Retinal pigment epithelial cell (primary cell): ENCODE measurements around the gene AOPEP.

Experiments
- DNase-seq: peaks from one replicate; pipeline ENCODE4 v3.0.0-alpha.2; 2010; ENCODE audit warnings: low read depth
- H3K4me3 ChIP-seq: 2 replicates; pipeline ENCODE4 v1.5.1; 2011; ENCODE audit warnings: mild to moderate bottlenecking, low read length, control low read depth, moderate library complexity
- CTCF ChIP-seq: conservative IDR thresholded peaks from 2 replicates; pipeline ENCODE4 v1.5.1; 2011; ENCODE audit warnings: low read depth, low read length, control low read depth, inconsistent platforms

The AOPEP gene, protein sequence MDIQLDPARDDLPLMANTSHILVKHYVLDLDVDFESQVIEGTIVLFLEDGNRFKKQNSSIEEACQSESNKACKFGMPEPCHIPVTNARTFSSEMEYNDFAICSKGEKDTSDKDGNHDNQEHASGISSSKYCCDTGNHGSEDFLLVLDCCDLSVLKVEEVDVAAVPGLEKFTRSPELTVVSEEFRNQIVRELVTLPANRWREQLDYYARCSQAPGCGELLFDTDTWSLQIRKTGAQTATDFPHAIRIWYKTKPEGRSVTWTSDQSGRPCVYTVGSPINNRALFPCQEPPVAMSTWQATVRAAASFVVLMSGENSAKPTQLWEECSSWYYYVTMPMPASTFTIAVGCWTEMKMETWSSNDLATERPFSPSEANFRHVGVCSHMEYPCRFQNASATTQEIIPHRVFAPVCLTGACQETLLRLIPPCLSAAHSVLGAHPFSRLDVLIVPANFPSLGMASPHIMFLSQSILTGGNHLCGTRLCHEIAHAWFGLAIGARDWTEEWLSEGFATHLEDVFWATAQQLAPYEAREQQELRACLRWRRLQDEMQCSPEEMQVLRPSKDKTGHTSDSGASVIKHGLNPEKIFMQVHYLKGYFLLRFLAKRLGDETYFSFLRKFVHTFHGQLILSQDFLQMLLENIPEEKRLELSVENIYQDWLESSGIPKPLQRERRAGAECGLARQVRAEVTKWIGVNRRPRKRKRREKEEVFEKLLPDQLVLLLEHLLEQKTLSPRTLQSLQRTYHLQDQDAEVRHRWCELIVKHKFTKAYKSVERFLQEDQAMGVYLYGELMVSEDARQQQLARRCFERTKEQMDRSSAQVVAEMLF

GRCh38 chr9:94726495-94727191 is at the start of gene AOPEP:
Gene AOPEP, plus strand, starts transcription at chr9:94726699. Its CDS starts 33,085 bp downstream, at chr9:94759784.
- no peak for TF ChIP-seq CTCF
- peak; percentile 75 for DNase-seq
- peak within 1 kb of the TSS; percentile 94 for H3K4me3 ChIP-seq

DNA sequence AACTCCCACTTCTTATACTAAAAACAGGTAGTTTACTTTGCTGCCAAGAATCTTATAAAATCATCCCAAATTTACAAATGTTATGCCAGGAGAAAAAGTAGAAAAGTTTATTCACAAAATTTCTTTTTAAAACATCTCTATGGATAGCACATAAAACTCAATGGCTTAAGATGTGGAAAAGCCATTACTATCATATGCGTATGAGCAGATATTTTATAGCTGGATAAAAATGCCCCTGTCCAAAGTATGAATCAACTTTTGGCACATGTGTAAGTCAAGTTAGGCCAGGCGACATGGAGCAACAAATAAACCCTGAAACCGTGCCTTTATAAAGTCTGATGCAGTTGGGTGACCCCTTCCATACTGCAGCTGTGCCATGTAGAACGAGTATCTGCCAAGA is 48.6 kb upstream of the AOPEP start:
- no peak for DNase-seq

GRCh38 chr9:94679587-94679986 is 46.9 kb upstream of the AOPEP start:
- no peak for TF ChIP-seq CTCF
- H3K4me3 ChIP-seq = no peak overlapping the region
- DNase-seq = no peak

More for the DNA sequence above, 48.6 kb upstream of the AOPEP start:
- no peak for TF ChIP-seq CTCF
- no peak overlapping the region for H3K4me3 ChIP-seq

- no peak for DNase-seq
- TF ChIP-seq CTCF = no peak
- no peak overlapping the region for H3K4me3 ChIP-seq
These were observed 46.5 kb upstream of the AOPEP start for GRCh38 chr9:94680020-94680419.

DNA sequence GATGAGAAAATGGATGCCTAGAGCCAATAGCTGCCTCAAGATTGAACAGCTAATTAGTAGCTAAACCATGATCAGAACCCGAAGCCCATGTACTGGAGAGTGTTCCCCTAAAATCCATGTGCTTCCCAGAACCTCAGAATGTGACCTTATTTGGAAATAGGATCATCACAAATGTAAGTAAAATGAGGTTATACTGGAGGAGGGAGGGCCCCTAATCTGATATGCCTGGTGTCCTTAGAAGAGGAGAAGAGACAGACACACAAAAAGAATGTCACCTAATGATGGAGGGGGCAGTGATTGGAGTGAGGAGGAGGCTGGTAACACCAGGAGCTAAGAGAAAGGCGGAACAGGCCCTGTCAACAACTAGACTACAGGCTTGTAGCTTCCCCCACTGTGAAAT is 45.9 kb upstream of the AOPEP start:
- DNase-seq = no peak
- TF ChIP-seq CTCF = no peak
- H3K4me3 ChIP-seq = no peak overlapping the region

DNA sequence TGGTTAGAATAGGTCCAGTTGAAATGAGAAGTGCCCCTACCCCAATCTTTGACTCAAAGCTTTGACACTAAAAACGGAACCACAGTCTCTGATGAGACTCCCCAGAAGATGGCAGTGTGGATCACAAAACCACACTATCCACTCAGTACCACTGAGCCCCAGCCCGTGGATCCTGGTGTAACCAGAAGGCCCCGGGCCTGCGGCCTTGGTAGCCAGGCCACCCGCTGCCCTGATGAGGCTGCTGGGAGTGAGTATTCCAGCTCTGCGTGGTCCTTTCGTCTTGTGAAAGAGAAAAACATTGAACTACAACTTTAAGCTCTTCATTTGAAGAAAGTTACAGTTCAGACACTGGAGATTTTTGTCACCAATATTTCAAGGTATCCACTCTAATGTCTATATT is 45.0 kb upstream of the AOPEP start:
- TF ChIP-seq CTCF = peak; percentile 70
- no peak for DNase-seq
- no peak overlapping the region for H3K4me3 ChIP-seq
